GM11168 (cell line): ENCODE data around the gene SEPTIN1.
"Not testable (repeated sequence)": the region's sequence is repeated elsewhere in the genome, so short reads cannot be mapped to it uniquely, and the experiment has no call there.

Source experiments
- in situ Hi-C: fragments of 300-500 bp; cut with MboI; formaldehyde crosslinking; loops from one replicate; pipeline ENCODE4 v1.12.0; 2022; ENCODE audit warnings: low sequenced_read_pairs; ENCODE audit not compliant: unreplicated experiment

SEPTIN1 gene

DNA sequence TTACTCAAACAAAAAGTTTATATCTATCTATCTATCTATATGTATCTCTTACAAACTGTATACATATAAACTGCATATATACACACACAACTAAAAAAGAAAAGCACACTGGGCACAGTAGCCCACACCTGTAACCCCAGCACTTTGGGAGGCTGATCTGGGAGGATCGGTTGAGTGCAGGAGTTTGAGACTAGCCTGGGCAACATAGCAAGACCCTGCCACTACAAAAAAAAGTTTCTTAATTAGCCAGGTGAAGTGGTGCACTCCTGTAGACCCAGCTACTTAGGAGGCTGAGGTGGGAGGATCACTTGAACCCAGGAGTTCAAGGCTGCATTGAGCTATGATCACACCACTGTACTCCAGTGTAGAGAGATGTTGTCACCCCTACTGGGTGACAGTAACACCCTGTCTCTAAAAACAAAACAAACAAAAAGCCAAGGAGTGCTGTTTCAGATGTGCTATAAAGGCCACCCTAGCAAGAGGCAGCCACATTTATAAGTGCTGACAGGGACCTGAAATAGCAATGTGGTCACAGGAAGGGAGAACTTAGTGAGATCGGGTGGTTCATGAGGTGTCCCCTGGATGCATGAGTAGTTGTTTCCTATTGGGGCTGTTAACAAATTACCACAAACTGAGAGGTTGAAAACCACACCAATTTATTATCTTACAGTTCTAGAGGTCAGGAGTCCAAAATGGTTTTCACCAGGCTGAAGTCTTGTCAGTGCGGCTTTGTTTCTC, 32.1 kb downstream of the SEPTIN1 start:
- in situ Hi-C loops = loop anchor here (25.0 kb wide), 1 partner anchor 138 kb away; no protein-coding TSS in a partner anchor

DNA sequence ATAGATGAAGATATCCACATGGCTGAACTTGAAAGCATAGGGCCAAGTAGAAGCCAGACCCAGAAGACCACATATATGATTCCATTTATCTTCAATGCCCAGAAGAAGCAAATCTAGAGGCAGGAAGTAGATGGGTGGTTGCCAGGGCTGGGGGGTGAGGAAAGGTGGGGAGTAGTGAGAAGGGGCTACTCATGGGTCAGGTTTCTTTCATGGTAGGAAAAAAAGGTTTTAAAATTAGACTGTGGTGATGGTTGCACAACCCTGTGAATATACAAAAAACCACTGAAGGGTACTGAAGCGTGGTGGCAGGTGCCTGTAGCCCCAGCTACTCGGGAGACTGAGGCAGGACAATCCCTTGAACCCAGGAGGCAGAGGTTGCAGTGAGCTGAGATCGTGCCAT, 32.7 kb downstream of the SEPTIN1 start:
- in situ Hi-C loops = loop anchor here (25.0 kb wide), 1 partner anchor 137 kb away; no protein-coding TSS in a partner anchor

DNA sequence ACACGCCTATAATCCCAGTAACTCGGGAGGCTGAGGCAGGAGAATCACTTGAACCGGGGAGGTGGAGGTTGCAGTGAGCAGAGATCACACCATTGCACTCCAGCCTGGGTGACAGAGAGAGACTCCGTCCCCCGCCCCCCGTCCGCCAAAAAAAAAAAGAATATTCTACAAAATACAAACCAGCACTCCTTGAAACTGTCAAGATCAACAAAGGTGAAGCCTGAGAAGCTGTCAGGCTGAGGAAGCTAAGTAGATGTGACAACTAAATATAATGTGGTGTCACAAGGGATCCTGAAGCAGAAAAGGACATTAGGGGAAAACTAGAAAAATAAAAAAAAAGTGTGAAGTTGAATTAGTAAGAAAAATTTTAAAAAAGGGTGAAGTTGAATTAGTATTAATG, 33.4 kb downstream of the SEPTIN1 start:
- in situ Hi-C loops = no loop called here

DNA sequence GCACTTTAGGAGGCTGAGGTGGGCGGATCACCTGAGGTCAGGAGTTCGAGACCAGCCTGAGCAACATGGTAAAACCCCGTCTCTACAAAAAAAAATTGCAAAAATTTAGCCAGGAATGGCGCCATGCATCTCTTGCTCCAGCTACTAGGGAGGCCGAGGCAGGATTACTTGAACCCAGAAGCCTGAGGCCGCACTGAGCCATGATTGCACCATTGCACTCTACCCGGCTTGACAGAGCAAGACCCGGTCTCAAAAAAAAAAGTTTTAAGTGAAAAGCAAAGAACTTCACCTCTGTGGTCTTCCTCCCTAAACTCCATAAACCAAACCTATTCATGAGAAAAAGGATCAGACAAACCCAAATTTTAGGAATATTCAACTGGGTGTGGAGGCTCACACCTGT, 34.2 kb downstream of the SEPTIN1 start:
- in situ Hi-C loops = no loop called here

DNA sequence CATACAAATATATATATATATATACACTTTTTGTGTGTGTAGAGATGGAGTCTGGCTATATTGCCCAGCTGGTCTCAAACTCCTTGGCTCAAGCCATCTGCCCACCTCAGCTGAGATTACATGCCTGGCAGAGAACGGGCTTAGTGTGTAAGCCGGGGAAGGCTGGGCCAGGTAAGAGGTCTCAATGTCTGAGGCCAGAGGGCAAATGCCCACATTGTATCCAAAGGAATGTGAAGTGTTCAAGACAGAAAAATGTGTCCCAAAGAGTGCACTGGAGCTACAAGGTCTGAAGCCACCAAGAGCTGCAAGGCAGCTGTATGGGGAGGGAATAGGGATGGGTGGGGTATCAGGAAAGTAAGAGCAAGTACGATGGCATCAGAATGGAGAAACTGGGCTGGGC, 36.1 kb downstream of the SEPTIN1 start:
- in situ Hi-C loops = no loop called here

DNA sequence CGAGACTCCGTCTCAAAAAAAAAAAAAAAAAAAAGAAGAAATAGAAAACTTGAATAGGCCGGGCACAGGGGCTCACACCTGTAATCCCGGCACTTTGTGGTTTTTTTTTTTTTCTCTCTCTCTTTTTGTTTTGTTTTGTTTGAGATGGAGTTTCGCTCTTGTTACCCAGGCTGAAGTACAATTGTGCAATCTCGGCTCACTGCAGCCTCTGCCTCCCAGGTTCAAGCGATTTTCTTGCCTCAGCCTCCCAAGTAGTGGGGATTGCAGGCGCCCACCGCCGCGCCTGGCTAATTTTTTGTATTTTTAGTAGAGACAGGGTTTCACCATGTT, 38.9 kb downstream of the SEPTIN1 start:
- in situ Hi-C loops = not testable (repeated sequence)

DNA sequence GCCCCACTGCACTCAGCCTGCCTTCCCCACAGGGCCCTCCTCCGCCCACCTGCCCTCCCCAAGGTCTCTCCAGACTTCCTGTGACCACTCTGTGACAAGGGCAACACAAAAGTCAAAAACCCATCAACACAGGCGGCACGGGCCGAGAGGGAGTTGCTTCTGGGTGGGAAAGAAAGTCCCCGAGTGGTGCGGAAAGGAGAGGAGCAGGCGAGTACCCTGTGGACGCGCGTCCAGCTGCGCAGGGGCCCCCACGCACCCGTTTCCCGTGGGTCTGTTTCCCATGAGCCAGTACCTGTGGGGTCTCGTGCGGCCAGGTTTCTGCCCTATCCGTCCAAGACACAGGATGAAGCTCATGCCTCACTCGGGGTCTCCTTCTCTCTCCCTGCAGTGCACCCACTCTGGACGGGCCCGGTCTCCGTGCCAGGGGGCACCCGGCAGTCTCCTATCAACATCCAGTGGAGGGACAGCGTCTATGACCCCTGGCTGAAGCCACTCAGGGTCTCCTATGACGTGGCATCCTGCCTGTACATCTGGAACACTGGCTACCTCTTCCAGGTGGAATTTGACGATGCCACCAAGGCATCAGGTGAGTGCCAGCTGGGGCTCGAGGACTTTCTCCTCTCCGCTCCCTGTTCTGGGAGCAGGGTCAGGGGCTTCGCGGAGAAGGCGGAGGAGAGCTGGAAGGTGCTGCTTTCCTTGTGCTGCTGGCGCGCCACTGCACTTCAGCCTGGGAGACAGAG, 39.4 kb downstream of the SEPTIN1 start:
- in situ Hi-C loops = no loop called here

DNA sequence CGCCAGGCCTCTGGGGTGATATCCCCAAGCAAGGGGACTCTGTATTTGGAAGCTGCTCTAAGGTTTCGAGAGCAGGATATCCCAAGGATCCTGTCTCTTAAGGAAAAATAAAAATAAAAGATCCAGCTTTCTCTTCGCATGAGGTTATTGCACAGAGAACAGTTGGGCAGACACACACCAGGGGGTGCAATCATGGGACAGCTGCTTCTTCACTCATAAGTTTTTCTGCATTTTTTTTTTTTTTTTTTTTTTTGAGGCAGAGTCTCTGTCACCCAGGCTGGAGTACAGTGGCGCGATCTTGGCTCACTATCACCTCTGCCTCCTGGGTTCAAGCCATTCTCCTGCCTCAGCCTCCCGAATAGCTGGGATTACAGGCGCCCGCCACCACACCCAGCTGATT, 40.4 kb downstream of the SEPTIN1 start:
- in situ Hi-C loops = not testable (repeated sequence)

GRCh38 chr16:30340621-30341020, 41.7 kb downstream of the SEPTIN1 start:
- in situ Hi-C loops = no loop called here

- in situ Hi-C loops = not testable (repeated sequence)
Observed at GRCh38 chr16:30338715-30339114, 43.6 kb downstream of the SEPTIN1 start.

- in situ Hi-C loops = not testable (repeated sequence)
Observed at GRCh38 chr16:30337964-30338357, 44.4 kb downstream of the SEPTIN1 start.

- in situ Hi-C loops = no loop called here
Observed at GRCh38 chr16:30335598-30336474, 46.5 kb downstream of the SEPTIN1 start.

GRCh38 chr16:30335028-30335597, 47.2 kb downstream of the SEPTIN1 start:
- in situ Hi-C loops = not testable (repeated sequence)

DNA sequence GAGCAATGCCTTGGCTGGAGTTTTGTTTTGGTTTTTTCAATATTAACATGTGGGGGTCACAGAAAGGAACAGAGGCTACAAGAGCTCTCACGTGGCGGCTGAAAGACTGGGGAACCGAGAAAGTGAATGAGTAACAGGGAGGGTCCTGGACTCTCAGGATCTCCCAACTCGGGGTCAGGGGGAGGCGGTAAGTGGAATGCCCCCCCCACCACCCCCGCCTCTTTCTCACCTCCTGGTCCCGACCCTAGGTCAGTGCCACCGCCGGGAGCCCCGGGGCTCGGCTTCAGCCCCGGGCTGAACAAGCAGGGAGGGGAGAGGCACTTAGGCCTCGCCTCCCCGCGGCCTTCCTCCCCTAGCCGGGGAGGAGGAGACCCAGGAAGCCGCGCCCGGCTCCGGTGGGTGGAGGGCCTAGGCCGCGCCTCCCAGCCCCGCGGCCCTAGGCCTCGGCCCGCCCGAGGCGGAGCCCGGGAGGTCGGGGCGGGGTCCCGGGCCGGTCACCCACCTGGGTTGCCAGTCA, 47.8 kb downstream of the SEPTIN1 start:
- in situ Hi-C loops = not testable (repeated sequence)
